NCI-H2029 treated with DMSO at 0.1 percent for 48 hours (cell line): ENCODE data around the gene MAP3K7.

Experiments
- DNase-seq: peaks from one replicate; lab custom pipeline; 2025; lab: John Stamatoyannopoulos, UW

The MAP3K7 gene

GRCh38 chr6:90484385-90484784, 102.5 kb downstream of the MAP3K7 start:
- DNase-seq: no peak

- DNase-seq: no peak
These were observed 102.9 kb downstream of the MAP3K7 start for GRCh38 chr6:90483956-90484355.

- DNase-seq: no peak
These were observed 103.6 kb downstream of the MAP3K7 start for GRCh38 chr6:90483116-90483839.

- DNase-seq: no peak
These were observed 106.2 kb downstream of the MAP3K7 start for GRCh38 chr6:90480666-90481065.

- no peak for DNase-seq
These were observed 107.3 kb downstream of the MAP3K7 start for GRCh38 chr6:90479603-90479926.

GRCh38 chr6:90478789-90479602, 107.9 kb downstream of the MAP3K7 start:
- DNase-seq: peak; percentile 48

- DNase-seq: no peak
These were observed 108.6 kb downstream of the MAP3K7 start for GRCh38 chr6:90478278-90478677.

GRCh38 chr6:90477366-90477765, 109.5 kb downstream of the MAP3K7 start:
- no peak for DNase-seq

- no peak for DNase-seq
These were observed 114.2 kb downstream of the MAP3K7 start for GRCh38 chr6:90472716-90473115.

GRCh38 chr6:90471263-90471662, 115.6 kb downstream of the MAP3K7 start:
- DNase-seq: no peak

- DNase-seq: no peak
These were observed 117.0 kb downstream of the MAP3K7 start for GRCh38 chr6:90469906-90470305.

- no peak for DNase-seq
These were observed 118.0 kb downstream of the MAP3K7 start for GRCh38 chr6:90468859-90469258.

GRCh38 chr6:90468080-90468479, 118.8 kb downstream of the MAP3K7 start:
- no peak for DNase-seq

- DNase-seq: no peak
These were observed 119.3 kb downstream of the MAP3K7 start for GRCh38 chr6:90467546-90467945.

- DNase-seq: no peak
These were observed 120.5 kb downstream of the MAP3K7 start for GRCh38 chr6:90466154-90466940.

- DNase-seq: no peak
These were observed 121.2 kb downstream of the MAP3K7 start for GRCh38 chr6:90465686-90466085.

GRCh38 chr6:90464507-90464906, 122.4 kb downstream of the MAP3K7 start:
- no peak for DNase-seq

- DNase-seq: no peak
These were observed 123.0 kb downstream of the MAP3K7 start for GRCh38 chr6:90463874-90464273.
